ENCODE data around the gene TNFSF12. TPM values are rescaled to one million over a fixed set of nuclear protein-coding genes. Genes with fewer than 3 reads are reported as not detected.

The TNFSF12 gene
- total RNA-seq, 4 donors from 2014 or later = 9.9 to 31.7 (median 20.9) TPM

- WGBS, 2 donors = 49 to 54% methylated on average over 14 to 23 of the region's 30 CpGs
- peak overlapping the region; percentile 18 for H3K4me3 ChIP-seq (ENCODE audit: low read depth, poor library complexity, severe bottlenecking)
- no peak for DNase-seq (ENCODE audit: low spot score in 2 of 2)
- TF ChIP-seq POLR2A (IDR thresholded peaks at IDR 0.05) (no peak), CTCF (IDR thresholded peaks at IDR 0.05) (no peak)
- intact Hi-C loops (cut with DNase I; ENCODE audit: low total_unique reads) = no loop called here
These were observed 39.8 kb downstream of the TNFSF12 start for GRCh38 chr17:7588553-7589203.

DNA sequence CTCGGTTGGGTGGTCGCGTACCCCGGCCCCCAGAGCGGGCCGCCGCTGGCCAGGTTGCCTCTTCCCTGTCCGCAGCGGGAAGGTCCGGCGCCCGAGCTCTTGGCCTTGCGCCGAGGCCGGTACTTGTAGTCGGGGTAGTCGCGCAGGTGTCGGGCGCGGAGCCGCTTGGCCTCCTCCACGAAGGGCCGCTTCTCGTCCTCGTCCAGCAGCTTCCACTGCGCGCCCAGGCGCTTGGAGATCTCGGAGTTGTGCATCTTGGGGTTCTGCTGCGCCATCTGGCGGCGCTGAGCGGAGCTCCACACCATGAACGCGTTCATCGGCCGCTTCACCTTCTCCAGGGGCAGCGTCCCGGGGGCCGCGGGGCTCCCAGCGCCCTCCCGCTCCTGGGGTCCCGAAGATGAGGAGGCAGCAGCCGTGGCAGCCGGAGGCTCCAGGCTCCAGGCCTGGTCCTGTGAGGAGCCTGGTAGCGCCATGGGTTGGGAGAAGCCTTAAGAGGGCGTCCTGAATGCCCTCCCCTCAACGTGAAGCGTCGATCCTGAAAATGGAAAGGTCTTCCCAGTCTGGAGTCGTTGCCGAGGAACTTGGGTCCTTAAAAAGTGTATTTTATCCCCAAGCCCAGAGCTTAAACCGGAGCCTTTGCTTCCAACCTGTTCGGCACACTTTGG, 40.5 kb downstream of the TNFSF12 start:
- intact Hi-C loops (cut with DNase I; ENCODE audit: low total_unique reads) = no loop called here
- peak; percentile 80 to 97 for DNase-seq (ENCODE audit: low spot score in 2 of 2)
- H3K4me3 ChIP-seq (ENCODE audit: low read depth, poor library complexity, severe bottlenecking) = peak overlapping the region; percentile 18
- TF ChIP-seq POLR2A (IDR thresholded peaks at IDR 0.05) (no peak), CTCF (IDR thresholded peaks at IDR 0.05) (peak in 1 of 3 donors; percentile 72)
- 7 to 34% methylated on average over 9 to 37 of the region's 56 CpGs for WGBS, 2 donors

DNA sequence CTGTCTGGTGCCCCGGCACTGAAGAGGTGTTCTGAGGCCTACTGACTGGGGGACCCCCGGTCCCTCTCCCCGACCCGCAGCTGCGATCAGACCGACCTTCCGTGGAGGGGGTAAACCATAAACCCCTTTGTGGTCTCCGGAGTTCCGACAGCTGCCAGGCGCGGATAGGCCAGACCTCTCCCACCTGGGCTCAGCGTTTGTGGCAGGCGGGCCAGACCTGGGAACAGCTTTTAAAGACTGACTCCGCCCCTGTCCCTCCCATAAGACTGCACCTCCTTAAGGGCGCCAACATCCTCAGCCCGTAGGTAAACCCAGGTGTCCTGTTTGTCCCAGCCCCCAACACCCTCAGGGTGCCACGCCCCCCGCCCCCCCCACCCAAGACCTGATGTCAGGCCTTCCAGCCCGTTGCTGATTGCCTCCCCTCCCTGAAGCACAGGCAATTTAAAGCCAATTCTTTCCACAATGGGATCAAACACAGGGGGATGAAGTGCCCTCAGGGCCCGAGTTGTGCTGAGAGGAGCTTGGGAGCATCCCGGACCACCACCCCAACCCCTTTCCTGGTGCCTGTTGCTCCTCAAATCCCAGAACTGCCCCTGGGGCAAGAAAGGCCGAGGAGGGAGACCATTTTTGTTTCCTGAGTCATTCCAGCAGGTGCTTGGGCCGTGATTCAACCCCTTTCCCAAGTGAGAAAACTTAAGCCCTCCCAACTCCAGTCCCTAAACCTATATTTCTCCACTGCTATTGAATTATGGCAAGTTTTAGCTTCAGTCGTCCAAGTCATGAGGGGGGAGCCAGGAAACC, 41.2 kb downstream of the TNFSF12 start, which contains the start of gene SOX15:
TSS of gene SOX15 (minus strand) at position 204 of the 801 bp plus-strand sequence. CDS start 418 bp downstream, outside the sequence.
- 32 to 33% methylated on average over 22 to 24 of the region's 24 CpGs for WGBS, 2 donors
- intact Hi-C loops (cut with DNase I; ENCODE audit: low total_unique reads) = no loop called here
- TF ChIP-seq CTCF (IDR thresholded peaks at IDR 0.05) (no peak), POLR2A (IDR thresholded peaks at IDR 0.05) (no peak)
- H3K4me3 ChIP-seq (ENCODE audit: low read depth, poor library complexity, severe bottlenecking) = peak within 1 kb of the TSS; percentile 18
- peak in 1 of 2 donors; percentile 91 for DNase-seq (ENCODE audit: low spot score in 2 of 2)

DNA sequence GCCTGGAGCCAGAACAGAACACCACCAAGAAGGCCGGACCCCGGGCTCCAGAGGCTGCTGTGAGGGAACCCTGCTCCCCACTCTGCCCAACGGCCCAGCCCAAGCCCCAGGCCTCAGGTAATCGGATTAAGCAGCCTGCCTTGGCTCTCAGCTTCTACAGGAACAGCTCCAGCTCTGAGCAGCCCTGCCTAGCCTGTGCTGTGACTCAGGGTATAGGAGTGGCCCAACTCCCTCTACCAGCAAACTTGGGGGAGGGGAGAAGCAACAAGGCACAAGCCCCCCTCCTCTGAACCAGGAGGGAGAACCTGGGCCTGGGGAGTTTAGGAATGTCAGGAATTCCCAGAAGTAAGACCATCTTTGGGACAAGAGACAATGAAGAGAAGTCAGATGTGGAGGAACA, 41.9 kb downstream of the TNFSF12 start:
- H3K4me3 ChIP-seq (ENCODE audit: low read depth, poor library complexity, severe bottlenecking) = no peak overlapping the region
- intact Hi-C loops (cut with DNase I; ENCODE audit: low total_unique reads) = no loop called here
- WGBS, 2 donors = 45 to 54% methylated on average over 4 of the region's 4 CpGs

DNA sequence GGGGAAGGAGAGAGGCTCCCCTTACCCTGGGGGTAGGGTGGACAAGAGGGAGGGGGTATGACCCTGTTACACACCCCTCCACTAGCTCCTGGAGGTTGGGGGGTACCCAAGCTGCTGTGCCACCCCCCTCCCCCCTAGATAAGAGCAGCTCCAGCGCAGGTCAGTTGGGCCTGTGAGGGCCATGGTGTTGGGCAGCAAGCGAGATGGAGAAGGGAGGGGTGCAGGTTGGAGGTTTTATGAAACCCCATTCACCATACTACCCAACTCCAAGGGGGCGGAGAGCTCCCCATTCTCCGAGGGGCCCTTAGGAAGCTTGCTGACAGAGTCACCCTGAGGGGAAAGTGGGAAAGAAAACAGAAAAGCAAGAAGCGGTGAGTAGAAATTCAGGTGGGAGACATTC, 42.7 kb downstream of the TNFSF12 start:
- no peak for TF ChIP-seq CTCF (IDR thresholded peaks at IDR 0.05)
- intact Hi-C loops (cut with DNase I; ENCODE audit: low total_unique reads) = no loop called here
- no peak overlapping the region for H3K4me3 ChIP-seq (ENCODE audit: low read depth, poor library complexity, severe bottlenecking)
- peak in 1 of 2 donors; percentile 68 for DNase-seq (ENCODE audit: low spot score in 2 of 2)
- 85 to 91% methylated on average over 5 of the region's 5 CpGs for WGBS, 2 donors

More for the DNA sequence above, 41.9 kb downstream of the TNFSF12 start:
- no peak for TF ChIP-seq POLR2A (IDR thresholded peaks at IDR 0.05)
- TF ChIP-seq CTCF (IDR thresholded peaks at IDR 0.05) = no peak
- DNase-seq (ENCODE audit: low spot score in 2 of 2) = peak in 1 of 2 donors; percentile 62

All from lower leg skin (tissue), 4 donors.